Body of pancreas (tissue), 4 donors: ENCODE data around the gene RAMP3.

Source experiments
- CTCF ChIP-seq, 7 experiments: fragments of 450-650 bp in 4 of 7; fragments of 200-600 bp in 3 of 7; sonication (generic) in 3 of 7; IDR thresholded peaks; one replicate each; pipeline ENCODE4 v1.5.1; 2016 to 2019; ENCODE audit warnings: antibody characterized with exemption in 7 of 7
- POLR2A ChIP-seq, 3 donors: fragments of 450-650 bp; IDR thresholded peaks; one replicate each; pipeline ENCODE4 v1.6.1; 2016; ENCODE audit warnings: antibody characterized with exemption in 3 of 3, mild to moderate bottlenecking in 2 of 3

DNA sequence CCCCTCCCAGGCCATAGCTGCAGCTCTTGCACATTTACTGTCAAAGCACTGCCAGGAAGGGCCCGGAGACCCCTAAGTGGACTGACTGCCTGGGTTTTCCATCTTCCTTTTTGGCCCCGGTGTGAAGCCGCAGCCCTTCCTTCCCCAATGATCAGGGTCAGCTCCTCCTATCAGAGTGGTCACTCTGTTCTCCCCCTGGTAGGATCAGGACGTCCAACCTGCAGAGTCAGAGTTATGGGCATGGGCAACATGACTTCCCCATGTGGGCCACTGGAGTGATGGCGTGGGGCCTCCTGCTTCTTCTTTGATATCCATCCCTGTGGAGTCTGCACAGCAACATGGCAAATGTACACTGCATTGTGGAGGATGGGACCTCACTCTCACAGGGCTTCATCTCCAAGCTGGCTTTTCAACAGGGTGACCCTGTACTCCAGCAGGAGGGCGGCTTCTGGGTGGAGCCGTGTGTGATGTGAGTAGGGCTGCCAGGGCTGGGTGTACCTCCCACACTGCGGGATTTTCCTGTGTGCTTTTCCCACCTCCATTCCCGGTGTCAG is 6.4 kb upstream of the RAMP3 start:
- no peak for TF ChIP-seq CTCF (IDR thresholded peaks at IDR 0.05)
- no peak for TF ChIP-seq POLR2A (IDR thresholded peaks at IDR 0.05)
